Naive B cell (primary cell): Measurements from ENCODE around the gene TMC1. TPM values are rescaled to one million over a fixed set of nuclear protein-coding genes. Genes with fewer than 3 reads are reported as not detected.
"Not testable (repeated sequence)": the region's sequence is repeated elsewhere in the genome, so short reads cannot be mapped to it uniquely, and the experiment has no call there.

Experiments used
- ATAC-seq, 2 donors: fragments of 150-1000 bp; cut with Tn5 transposase; 2 replicates each; pipeline ENCODE4 v1.10.0; 2021; ENCODE audit warnings: low read depth in 2 of 2, mild to moderate bottlenecking in 2 of 2, moderate library complexity in 2 of 2
- DNase-seq: peaks from one replicate; pipeline ENCODE4 v3.0.0; 2022
- H3K27ac Mint-ChIP-seq, 6 donors: one replicate each; pipeline ENCODE4 v1.8.0; 2020 to 2022; ENCODE audit warnings: mild to moderate bottlenecking in 6 of 6, mixed read lengths in 6 of 6, moderate library complexity in 5 of 6, inconsistent platforms in 2 of 6
- H3K27me3 Mint-ChIP-seq, 3 donors: one replicate each; pipeline ENCODE4 v1.8.0; 2021 to 2022; ENCODE audit warnings: mixed read lengths in 3 of 3, mild to moderate bottlenecking in 1 of 3
- H3K36me3 Mint-ChIP-seq, 2 donors: one replicate each; pipeline ENCODE4 v1.8.0; 2020 to 2022; ENCODE audit warnings: mixed read lengths in 2 of 2, inconsistent platforms in 1 of 2, mild to moderate bottlenecking in 1 of 2
- H3K4me1 Mint-ChIP-seq, 3 donors: one replicate each; pipeline ENCODE4 v1.8.0; 2020 to 2022; ENCODE audit warnings: mixed read lengths in 3 of 3, inconsistent platforms in 1 of 3, mild to moderate bottlenecking in 1 of 3, moderate library complexity in 1 of 3
- H3K4me3 Mint-ChIP-seq, 8 donors: one replicate each; pipeline ENCODE4 v1.8.0; 2020 to 2022; ENCODE audit warnings: mild to moderate bottlenecking in 8 of 8, mixed read lengths in 8 of 8, moderate library complexity in 8 of 8, inconsistent platforms in 2 of 8
- H3K9me3 Mint-ChIP-seq, 7 donors: one replicate each; pipeline ENCODE4 v1.8.0; 2020 to 2022; ENCODE audit warnings: mixed read lengths in 7 of 7, mild to moderate bottlenecking in 5 of 7, inconsistent platforms in 2 of 7, moderate library complexity in 1 of 7
- polyA plus RNA-seq, 6 donors: library from polyadenylated mRNA; unstranded; fragments of 300-500 nt; fragmentation: Illumina TruSeq; gene quantifications; one replicate each; pipeline ENCODE4 v1.2.3, GENCODE V29; 2021; ENCODE audit warnings: low read depth in 6 of 6

The TMC1 gene
- polyA plus RNA-seq, 6 donors from 2014 or later: not detected

DNA sequence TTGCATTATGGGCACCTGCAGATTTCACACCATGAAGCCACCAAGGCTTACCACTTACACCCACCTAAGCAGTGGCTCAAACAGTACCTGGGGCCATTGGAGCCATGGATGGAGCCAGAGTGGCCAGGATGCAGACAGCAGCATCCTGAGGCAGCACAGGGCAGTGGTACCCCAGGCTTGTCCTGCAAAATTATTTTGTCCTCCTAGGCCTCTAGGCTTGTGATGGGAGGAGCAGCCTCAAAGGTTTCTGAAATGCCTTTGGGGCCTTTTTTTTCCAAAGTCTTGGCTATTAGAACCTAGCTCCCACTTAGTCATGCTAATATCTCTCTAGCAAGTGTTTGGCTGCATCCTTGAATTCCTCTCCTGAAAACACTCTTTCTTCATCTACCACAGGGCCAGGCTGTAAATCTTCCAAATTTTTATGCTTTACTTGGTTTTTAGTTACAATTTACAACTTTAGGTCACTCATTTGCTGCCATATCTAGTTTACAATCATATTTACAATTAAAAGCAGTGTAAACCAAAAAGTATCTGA lies 15.7 kb downstream of the TMC1 start:
- DNase-seq (no peak), ATAC-seq (no peak)
- Mint-ChIP-seq H3K27me3 (peaks cover 7 to 33% (median 20%) of the 10 kb centered on the region in 3 donors), H3K4me3 (peak overlapping the region in 1 of 8 donors; percentile 64), H3K4me1 (no peaks in the 10 kb centered on the region), H3K27ac (no peak overlapping the region), H3K36me3 (no peaks in the 10 kb centered on the region), H3K9me3 (peaks cover 0 to 7% (median 2%) of the 10 kb centered on the region in 7 donors)

DNA sequence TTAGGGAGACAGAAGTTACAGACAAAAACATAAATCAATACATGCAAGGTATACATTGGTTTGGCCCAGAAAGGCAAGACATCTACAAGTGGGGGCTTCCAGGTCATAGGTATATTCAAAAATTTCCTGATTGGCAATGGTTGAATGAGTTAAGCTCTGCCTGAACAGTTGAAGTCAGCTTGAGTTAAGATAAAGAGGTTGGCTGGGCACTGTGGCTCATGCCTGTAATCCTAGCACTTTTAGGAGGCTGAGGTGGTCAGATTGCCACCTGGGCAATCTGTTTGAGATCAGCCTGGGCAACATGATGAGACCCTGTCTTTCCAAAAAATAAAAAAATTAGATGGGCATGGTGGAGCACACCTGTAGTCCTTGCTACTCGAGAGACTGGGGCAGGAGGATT lies 16.3 kb downstream of the TMC1 start:
- H3K36me3 Mint-ChIP-seq: no peaks in the 10 kb centered on the region
- H3K9me3 Mint-ChIP-seq: peaks cover 0 to 7% (median 2%) of the 10 kb centered on the region in 7 donors
- ATAC-seq (no peak), DNase-seq (no peak)
- peaks cover 7 to 30% (median 20%) of the 10 kb centered on the region in 3 donors for H3K27me3 Mint-ChIP-seq
- no peaks in the 10 kb centered on the region for H3K4me1 Mint-ChIP-seq
- no peak overlapping the region for H3K27ac Mint-ChIP-seq
- no peak overlapping the region for H3K4me3 Mint-ChIP-seq

DNA sequence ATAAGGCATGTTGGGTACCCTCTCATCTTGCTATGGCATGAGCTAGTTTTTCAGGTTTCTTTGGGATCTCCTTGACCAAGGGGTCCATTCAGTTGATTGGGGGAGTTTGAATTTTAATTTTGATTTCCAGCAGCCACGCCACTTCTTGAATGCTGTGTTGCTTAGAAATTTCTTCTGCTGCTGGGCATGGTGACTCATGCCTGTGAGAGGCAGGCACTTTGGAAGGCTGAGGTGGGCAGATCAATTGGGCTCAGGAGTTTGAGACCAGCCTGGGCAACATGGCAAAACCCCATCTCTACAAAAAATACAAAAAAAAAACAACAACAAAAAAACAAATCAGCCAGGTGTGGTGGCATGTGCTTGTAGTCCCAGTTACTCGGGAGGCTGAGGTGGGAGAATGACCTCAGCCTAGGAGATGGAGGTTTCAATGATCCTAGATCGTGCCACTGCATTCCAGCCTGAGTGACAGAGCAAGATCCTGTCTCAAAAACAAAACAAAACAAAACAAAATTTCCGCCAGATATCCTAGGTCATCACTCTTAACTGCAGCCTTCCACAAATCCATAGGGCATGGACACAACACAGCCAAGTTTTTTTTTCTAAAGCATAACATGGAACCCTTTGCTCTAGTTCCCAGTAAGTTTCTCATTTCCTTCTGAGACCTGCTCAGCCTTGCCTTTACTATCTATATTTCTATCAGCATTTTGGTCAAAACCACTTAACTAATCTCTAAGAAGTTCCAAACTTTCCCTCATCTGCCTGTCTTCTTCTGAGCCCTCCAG lies 17.7 kb downstream of the TMC1 start:
- H3K36me3 Mint-ChIP-seq: no peaks in the 10 kb centered on the region
- ATAC-seq (no peak), DNase-seq (no peak)
- peaks cover 0 to 7% (median 2%) of the 10 kb centered on the region in 7 donors for H3K9me3 Mint-ChIP-seq
- H3K27ac Mint-ChIP-seq: no peak overlapping the region
- H3K27me3 Mint-ChIP-seq: peaks cover 7 to 20% (median 20%) of the 10 kb centered on the region in 3 donors
- H3K4me3 Mint-ChIP-seq: no peak overlapping the region
- H3K4me1 Mint-ChIP-seq: no peaks in the 10 kb centered on the region

DNA sequence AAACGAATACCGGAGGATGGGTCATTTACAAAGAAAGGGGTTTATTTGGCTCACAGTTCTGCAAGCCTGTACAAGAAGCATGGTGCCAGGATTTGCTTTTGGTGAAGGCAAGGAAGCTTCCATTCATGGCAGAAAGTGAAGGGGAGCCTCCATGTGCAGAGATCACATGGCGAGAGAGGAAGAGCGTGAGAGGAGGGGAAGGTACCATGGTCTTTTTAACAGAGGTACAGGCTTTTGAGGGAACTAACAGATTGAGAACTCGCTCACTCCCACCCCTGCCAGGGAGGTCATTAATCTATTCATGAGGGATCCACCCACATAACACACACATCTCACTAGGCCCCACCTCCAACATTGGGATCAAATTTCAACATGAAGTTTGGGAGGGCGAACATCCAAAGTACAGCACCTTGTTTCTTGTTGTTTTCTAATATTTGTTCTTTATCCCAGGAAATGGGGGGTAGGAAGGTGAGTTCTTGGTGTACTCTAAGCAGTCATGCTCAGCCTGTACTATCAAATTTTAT lies 18.5 kb downstream of the TMC1 start:
- no peak for ATAC-seq
- H3K36me3 Mint-ChIP-seq: no peaks in the 10 kb centered on the region
- peaks cover 7 to 20% (median 19%) of the 10 kb centered on the region in 3 donors for H3K27me3 Mint-ChIP-seq
- no peak for DNase-seq
- H3K9me3 Mint-ChIP-seq: peaks cover 0 to 7% (median 2%) of the 10 kb centered on the region in 7 donors
- no peaks in the 10 kb centered on the region for H3K4me1 Mint-ChIP-seq
- H3K4me3 Mint-ChIP-seq: no peak overlapping the region
- no peak overlapping the region for H3K27ac Mint-ChIP-seq

DNA sequence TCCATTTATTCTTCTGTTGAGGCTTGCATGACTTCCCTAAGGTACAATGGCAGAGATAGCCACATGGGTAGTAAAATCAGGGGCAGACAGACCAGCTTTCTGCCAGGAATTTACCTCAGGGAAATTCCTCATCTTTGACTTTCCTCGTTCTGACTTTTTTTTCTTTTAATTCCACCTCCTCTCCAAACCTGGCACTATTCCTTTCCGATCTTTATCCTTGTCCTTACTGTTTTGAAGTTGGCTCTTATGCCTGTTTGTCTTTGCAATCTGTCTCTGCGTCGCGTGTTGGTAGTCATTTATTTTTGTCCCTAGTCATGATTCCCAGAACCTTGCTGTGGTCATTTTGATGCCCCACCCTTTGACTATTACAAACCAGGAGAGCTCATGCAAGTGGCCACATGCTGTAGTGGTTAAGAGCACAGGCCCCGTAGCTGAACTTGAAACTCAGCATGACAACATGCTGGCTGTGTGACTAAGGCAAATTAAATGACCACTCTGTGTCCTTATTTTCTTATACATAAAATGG lies 19.0 kb downstream of the TMC1 start:
- Mint-ChIP-seq H3K36me3 (no peaks in the 10 kb centered on the region), H3K27ac (no peak overlapping the region), H3K4me3 (no peak overlapping the region), H3K9me3 (peaks cover 0 to 7% (median 2%) of the 10 kb centered on the region in 7 donors), H3K27me3 (peaks cover 7 to 16% (median 14%) of the 10 kb centered on the region in 3 donors), H3K4me1 (no peaks in the 10 kb centered on the region)
- DNase-seq (no peak), ATAC-seq (no peak)

DNA sequence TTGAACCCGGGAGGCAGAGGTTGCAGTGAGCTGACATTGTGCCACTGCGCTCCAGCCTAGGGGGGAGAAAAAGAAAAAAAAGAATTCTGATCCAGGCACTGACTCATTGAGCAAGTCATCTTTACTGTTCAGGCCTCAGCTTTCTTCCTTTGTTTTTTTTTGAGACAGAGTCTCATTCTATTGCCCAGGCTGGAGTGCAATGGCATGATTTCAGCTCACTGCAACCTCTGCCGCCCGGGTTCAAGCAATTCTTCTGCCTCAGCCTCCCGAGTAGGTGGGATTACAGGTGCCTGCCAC lies 21.1 kb downstream of the TMC1 start:
- DNase-seq, H3K27ac Mint-ChIP-seq, H3K36me3 Mint-ChIP-seq, H3K9me3 Mint-ChIP-seq, ATAC-seq, H3K4me3 Mint-ChIP-seq, H3K4me1 Mint-ChIP-seq: not testable (repeated sequence)
- H3K27me3 Mint-ChIP-seq: peaks cover 7 to 14% (median 8%) of the 10 kb centered on the region in 3 donors

DNA sequence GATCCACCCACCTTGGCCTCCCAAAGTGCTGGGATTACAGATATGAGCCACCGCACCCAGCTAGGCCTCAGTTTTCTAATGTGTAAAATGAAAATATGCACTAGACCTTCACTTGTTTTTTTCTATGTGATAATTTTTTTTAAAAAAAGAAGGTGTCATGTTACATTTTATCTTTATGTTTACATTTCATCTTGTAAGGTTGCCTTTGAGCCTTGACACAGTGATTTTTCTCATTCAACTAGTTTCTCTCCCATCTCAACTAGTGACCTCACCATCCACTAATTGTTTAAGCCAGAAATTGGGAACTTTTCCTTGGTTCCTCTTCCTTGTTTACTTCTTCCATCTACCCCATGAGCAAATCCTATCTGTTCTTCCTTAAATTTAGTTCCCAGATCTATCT lies 21.5 kb downstream of the TMC1 start:
- no peaks in the 10 kb centered on the region for H3K36me3 Mint-ChIP-seq
- peaks cover 0 to 1% (median 0%) of the 10 kb centered on the region in 7 donors for H3K9me3 Mint-ChIP-seq
- no peak overlapping the region for H3K4me3 Mint-ChIP-seq
- peak overlapping the region in 1 of 6 donors; percentile 0 for H3K27ac Mint-ChIP-seq
- ATAC-seq (no peak), DNase-seq (no peak)
- H3K4me1 Mint-ChIP-seq: no peaks in the 10 kb centered on the region
- H3K27me3 Mint-ChIP-seq: peaks cover 7 to 14% (median 8%) of the 10 kb centered on the region in 3 donors

DNA sequence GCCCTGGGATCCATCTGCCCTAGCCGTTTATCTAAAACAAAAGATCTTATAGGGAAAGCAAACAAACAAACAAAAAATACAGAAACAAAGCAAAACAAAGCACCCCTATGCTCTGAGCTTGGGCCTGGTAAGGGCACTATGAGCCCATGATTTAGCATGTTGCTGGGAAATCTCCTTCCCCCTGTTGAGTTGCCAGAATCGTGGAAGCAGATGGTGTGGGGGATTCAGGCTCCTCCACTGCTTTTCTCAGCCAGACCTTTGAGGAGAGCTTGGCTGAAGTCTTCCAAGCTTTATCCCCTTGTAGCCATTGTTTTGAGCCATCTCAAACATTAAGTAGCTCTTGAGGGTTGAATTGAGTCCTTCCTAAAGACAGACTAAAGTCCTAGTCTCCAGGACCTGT lies 29.9 kb downstream of the TMC1 start:
- H3K27ac Mint-ChIP-seq: no peak overlapping the region
- no peak overlapping the region for H3K4me3 Mint-ChIP-seq
- no peaks in the 10 kb centered on the region for H3K36me3 Mint-ChIP-seq

DNA sequence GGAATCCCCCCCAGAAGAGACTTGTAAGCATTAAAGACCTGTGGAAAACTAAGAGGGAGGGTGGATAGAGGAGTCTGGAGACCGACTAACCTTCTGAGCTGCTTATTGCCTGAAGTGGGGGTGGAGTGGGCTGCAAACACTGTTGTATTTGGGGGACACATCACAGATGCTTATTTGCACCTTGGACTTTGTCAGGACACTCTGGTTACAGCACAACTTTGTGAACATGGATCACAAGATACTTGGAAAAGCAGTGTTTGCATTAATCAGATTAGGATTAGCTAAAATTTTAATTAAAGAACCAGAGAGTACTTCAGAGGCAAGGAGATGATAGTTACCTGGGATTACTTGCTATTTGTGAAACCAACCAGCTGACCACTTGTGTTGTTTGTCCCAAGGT lies 30.9 kb downstream of the TMC1 start:
- Mint-ChIP-seq H3K27ac (no peak overlapping the region), H3K36me3 (no peaks in the 10 kb centered on the region), H3K4me3 (no peak overlapping the region), H3K4me1 (no peaks in the 10 kb centered on the region), H3K9me3 (peaks cover 0 to 2% (median 0%) of the 10 kb centered on the region in 7 donors), H3K27me3 (no peaks in the 10 kb centered on the region)
- ATAC-seq (no peak), DNase-seq (no peak)

More for the DNA sequence above, 29.9 kb downstream of the TMC1 start:
- DNase-seq: no peak
- ATAC-seq: no peak
- Mint-ChIP-seq H3K27me3 (no peaks in the 10 kb centered on the region), H3K9me3 (peaks cover 0 to 2% (median 0%) of the 10 kb centered on the region in 7 donors), H3K4me1 (no peaks in the 10 kb centered on the region)

DNA sequence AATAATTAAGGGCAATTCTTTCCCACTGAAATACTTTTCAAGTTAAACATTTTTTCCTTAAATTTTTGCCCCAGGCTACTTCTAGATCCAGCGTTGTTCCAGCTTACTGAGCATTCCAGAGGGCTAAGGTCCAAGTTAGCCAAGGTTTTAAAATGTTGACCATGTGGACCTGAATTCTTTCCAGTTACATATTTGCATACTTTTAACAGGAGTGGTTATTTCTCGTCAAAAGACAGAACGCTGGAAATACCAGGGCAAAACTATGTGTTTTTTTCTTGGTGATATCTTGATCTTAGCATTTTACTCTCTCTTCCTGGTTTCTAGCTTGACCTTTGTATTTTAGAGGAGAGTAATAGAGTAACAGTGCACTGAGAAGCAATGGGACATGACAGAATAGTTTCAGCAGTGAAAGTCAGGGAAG lies 32.8 kb downstream of the TMC1 start:
- Mint-ChIP-seq H3K4me1 (no peaks in the 10 kb centered on the region), H3K4me3 (no peak overlapping the region), H3K9me3 (peaks cover 0 to 2% (median 0%) of the 10 kb centered on the region in 7 donors), H3K27ac (no peak overlapping the region), H3K36me3 (no peaks in the 10 kb centered on the region), H3K27me3 (peaks cover 0 to 3% (median 0%) of the 10 kb centered on the region in 3 donors)
- DNase-seq: no peak
- ATAC-seq: no peak

DNA sequence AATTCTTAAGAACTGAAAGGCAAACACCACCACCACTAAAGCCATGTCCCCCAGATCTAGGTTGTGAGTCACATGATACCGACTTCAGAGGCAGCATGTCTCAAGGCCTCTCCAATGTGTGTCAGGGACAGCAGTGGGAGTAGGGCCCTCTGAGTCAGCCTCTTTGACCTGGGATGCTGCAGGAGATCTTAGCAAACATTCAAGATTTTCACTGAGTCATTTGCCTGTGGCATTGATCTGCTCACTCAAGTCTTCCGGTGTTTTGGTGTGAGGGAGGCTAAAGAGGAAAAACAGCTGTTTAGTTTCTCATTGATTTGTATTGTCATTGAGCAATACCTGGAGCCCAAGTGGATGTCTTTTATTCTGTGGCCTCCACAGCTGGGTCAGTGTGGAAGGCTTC lies 36.1 kb downstream of the TMC1 start:
- DNase-seq: no peak
- Mint-ChIP-seq H3K4me1 (no peaks in the 10 kb centered on the region), H3K36me3 (no peaks in the 10 kb centered on the region), H3K27me3 (peaks cover 7 to 17% (median 11%) of the 10 kb centered on the region in 3 donors), H3K9me3 (no peaks in the 10 kb centered on the region), H3K4me3 (no peak overlapping the region), H3K27ac (no peak overlapping the region)
- ATAC-seq: no peak

DNA sequence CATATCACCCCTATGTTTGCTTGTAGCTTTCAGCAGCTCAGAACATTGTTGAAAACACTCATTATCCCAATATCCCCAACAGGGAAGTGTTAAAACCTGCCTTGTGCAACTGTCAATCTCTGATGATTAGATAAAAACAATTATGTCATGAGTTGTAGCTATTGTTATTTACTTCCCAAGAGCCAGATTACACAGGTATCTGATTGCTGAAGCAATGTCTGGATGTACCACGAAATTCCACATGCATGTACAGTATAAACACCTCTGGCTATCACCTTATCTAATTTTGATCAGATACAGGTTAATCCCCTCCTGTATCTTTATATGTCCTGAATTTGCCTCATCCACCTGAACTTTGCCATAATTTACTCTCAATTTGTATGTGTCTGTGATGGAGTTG lies 38.7 kb downstream of the TMC1 start:
- peaks cover 10 to 22% (median 18%) of the 10 kb centered on the region in 3 donors for H3K27me3 Mint-ChIP-seq
- no peak for DNase-seq
- H3K9me3 Mint-ChIP-seq: peaks cover 0 to under 1% (median 0%) of the 10 kb centered on the region in 7 donors
- ATAC-seq: no peak
- no peak overlapping the region for H3K27ac Mint-ChIP-seq
- H3K4me3 Mint-ChIP-seq: no peak overlapping the region
- no peaks in the 10 kb centered on the region for H3K36me3 Mint-ChIP-seq
- no peaks in the 10 kb centered on the region for H3K4me1 Mint-ChIP-seq

DNA sequence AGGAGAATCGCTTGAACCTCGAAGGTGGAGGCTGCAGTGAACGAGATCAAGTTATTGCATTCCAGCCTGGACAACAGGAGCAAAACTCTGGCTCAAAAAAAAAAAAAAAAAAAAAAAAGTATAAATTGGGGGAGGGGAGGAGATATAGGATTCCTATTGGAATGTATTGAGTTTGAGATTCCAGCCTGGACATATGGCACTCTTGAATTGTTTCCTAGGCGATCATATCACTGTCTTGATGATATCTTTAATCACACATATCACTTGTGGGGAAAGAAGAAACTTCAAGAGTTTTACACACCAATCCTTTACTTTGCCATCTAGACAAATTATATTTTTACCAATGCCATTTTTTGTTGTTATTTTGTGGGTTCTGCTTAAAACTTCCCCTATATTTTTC lies 42.4 kb downstream of the TMC1 start:
- H3K9me3 Mint-ChIP-seq: peaks cover 0 to 7% (median 4%) of the 10 kb centered on the region in 7 donors
- no peak for ATAC-seq
- H3K4me3 Mint-ChIP-seq: no peak overlapping the region
- no peaks in the 10 kb centered on the region for H3K36me3 Mint-ChIP-seq
- no peaks in the 10 kb centered on the region for H3K4me1 Mint-ChIP-seq
- H3K27ac Mint-ChIP-seq: no peak overlapping the region
- no peak for DNase-seq
- peaks cover 14 to 30% (median 28%) of the 10 kb centered on the region in 3 donors for H3K27me3 Mint-ChIP-seq
